ENCODE results near the gene PRKN. TPM values are rescaled to one million over a fixed set of nuclear protein-coding genes. Genes with fewer than 3 reads are reported as not detected.

Gene PRKN
- total and polyA plus RNA-seq, 10 donors = 0.23 to 14.1 (median 7.0) TPM

- DNase-seq = no peak
- TF ChIP-seq, protein P1, sequence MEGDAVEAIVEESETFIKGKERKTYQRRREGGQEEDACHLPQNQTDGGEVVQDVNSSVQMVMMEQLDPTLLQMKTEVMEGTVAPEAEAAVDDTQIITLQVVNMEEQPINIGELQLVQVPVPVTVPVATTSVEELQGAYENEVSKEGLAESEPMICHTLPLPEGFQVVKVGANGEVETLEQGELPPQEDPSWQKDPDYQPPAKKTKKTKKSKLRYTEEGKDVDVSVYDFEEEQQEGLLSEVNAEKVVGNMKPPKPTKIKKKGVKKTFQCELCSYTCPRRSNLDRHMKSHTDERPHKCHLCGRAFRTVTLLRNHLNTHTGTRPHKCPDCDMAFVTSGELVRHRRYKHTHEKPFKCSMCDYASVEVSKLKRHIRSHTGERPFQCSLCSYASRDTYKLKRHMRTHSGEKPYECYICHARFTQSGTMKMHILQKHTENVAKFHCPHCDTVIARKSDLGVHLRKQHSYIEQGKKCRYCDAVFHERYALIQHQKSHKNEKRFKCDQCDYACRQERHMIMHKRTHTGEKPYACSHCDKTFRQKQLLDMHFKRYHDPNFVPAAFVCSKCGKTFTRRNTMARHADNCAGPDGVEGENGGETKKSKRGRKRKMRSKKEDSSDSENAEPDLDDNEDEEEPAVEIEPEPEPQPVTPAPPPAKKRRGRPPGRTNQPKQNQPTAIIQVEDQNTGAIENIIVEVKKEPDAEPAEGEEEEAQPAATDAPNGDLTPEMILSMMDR (IDR thresholded peaks at IDR 0.05 in 8 of 11, conservative IDR thresholded peaks at IDR 0.05 in 3 of 11) = no peak
- TF ChIP-seq POLR2A (IDR thresholded peaks at IDR 0.05) (no peak), POLR2AphosphoS5 (IDR thresholded peaks at IDR 0.05) (no peak)
- Histone ChIP-seq H3K27me3 (replicated peaks in 1 of 7) (no peaks in the 10 kb centered on the region), H3K36me3 (no peaks in the 10 kb centered on the region), H3K27ac (no peak overlapping the region), H3K4me3 (no peak overlapping the region), H3K4me1 (no peaks in the 10 kb centered on the region), H3K9me3 (no peaks in the 10 kb centered on the region)
- intact Hi-C loops (cut with DNase I; ENCODE audit: low total_unique reads) = no loop called here
- WGBS, 5 donors = 85 to 91% (median 86%) methylated on average over 1 of the region's 1 CpG
Measured at GRCh38 chr6:162770955-162771354, 43.4 kb upstream of the PRKN start.

GRCh38 chr6:162770136-162770535, 42.6 kb upstream of the PRKN start:
- no peak for DNase-seq
- no peak overlapping the region for H3K4me3 ChIP-seq
- H3K9me3 ChIP-seq = no peaks in the 10 kb centered on the region
- H3K36me3 ChIP-seq = no peaks in the 10 kb centered on the region
- H3K4me1 ChIP-seq = no peaks in the 10 kb centered on the region
- H3K27me3 ChIP-seq (replicated peaks in 1 of 7) = no peaks in the 10 kb centered on the region
- TF ChIP-seq, protein P1 (IDR thresholded peaks at IDR 0.05 in 8 of 11, conservative IDR thresholded peaks at IDR 0.05 in 3 of 11) = no peak
- TF ChIP-seq POLR2A (IDR thresholded peaks at IDR 0.05) = no peak
- no peak for TF ChIP-seq POLR2AphosphoS5 (IDR thresholded peaks at IDR 0.05)
- H3K27ac ChIP-seq = no peak overlapping the region
- intact Hi-C loops (cut with DNase I; ENCODE audit: low total_unique reads) = no loop called here

DNA sequence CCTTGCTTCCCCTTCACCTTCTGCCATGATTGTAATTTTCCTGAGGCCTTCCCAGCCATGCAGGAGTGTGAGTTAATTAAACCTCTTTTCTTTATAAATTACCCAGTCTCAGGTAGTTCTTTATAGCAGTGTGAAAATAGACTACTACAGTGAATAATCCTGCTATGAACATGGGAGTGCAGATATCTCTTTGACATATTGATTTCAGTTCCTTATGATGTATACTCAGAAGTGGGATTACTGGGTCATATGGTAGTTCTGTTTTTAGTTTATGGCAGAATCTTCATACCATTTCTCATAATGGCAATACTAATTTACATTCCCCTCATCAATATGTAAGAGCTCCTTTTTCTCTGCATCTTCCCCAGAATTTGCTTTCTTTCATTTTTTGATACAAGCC, 26.2 kb upstream of the PRKN start:
- Histone ChIP-seq H3K9me3 (peaks cover 0 to 6% (median 0%) of the 10 kb centered on the region in 8 donors), H3K4me1 (no peaks in the 10 kb centered on the region), H3K27ac (no peak overlapping the region), H3K27me3 (replicated peaks in 1 of 7) (no peaks in the 10 kb centered on the region), H3K4me3 (no peak overlapping the region), H3K36me3 (no peaks in the 10 kb centered on the region)
- no peak for DNase-seq
- no peak for TF ChIP-seq POLR2A (IDR thresholded peaks at IDR 0.05)
- intact Hi-C loops (cut with DNase I; ENCODE audit: low total_unique reads) = no loop called here

DNA sequence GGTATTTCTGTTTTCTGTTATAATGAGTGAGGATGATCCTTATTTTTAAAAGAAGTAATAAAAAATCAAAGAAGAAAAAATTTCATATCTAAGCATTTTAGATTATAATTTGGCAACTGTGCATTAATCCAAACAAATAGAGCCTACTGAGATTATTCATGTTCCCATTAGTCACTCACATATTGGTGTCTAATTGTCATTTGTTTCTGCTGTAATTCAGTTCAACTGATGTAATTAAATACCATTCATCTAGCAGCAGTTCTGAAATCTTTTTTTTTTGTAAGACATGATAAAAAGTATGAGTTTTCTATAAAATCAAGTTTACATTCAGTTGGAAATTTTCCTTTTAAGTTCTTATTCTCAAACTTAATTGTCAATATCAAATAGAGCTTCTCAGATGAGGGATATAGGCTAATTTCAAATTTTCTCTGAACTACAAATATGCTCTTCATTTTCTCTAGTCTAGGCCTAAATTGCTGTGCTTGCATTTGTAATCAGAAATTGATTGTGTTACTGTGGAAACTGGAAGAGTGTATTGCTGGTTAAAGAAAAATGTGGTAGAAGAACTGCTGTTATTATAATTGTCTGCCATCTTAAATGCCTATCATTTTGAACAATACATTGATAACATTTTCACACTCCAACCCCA, 23.8 kb upstream of the PRKN start:
- intact Hi-C loops (cut with DNase I; ENCODE audit: low total_unique reads) = no loop called here
- Histone ChIP-seq H3K9me3 (no peaks in the 10 kb centered on the region), H3K4me3 (no peak overlapping the region), H3K36me3 (no peaks in the 10 kb centered on the region), H3K4me1 (no peaks in the 10 kb centered on the region), H3K27ac (no peak overlapping the region), H3K27me3 (replicated peaks in 1 of 7) (no peaks in the 10 kb centered on the region)
- TF ChIP-seq, protein P1 (IDR thresholded peaks at IDR 0.05 in 8 of 11, conservative IDR thresholded peaks at IDR 0.05 in 3 of 11) = no peak
- no peak for DNase-seq

DNA sequence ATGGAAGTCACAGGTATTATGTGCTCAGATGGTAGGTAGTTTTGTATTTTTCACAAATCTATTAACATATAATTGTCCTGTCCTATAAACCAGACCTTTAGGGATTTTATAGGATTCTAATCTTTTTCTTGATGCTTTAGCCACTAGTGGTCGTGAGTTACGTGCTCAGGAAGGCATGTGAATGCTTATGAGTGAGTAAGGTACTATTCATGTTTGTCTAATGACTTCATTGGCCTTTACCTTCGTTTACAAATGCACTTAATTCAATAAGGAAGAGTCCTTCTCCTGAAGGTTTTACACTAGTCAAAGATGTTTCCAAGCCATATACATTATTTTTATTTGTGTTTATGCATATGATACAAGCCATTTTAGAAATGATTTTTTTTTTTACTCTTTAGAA, 23.2 kb upstream of the PRKN start:
- intact Hi-C loops (cut with DNase I; ENCODE audit: low total_unique reads) = no loop called here
- Histone ChIP-seq H3K27ac (no peak overlapping the region), H3K9me3 (no peaks in the 10 kb centered on the region), H3K4me3 (no peak overlapping the region), H3K27me3 (replicated peaks in 1 of 7) (no peaks in the 10 kb centered on the region), H3K4me1 (no peaks in the 10 kb centered on the region), H3K36me3 (no peaks in the 10 kb centered on the region)
- WGBS, 5 donors = 50 to 73% (median 67%) methylated on average over 3 of the region's 3 CpGs
- no peak for TF ChIP-seq POLR2A (IDR thresholded peaks at IDR 0.05)
- TF ChIP-seq, protein P1 (IDR thresholded peaks at IDR 0.05 in 8 of 11, conservative IDR thresholded peaks at IDR 0.05 in 3 of 11) = no peak
- TF ChIP-seq POLR2AphosphoS5 (IDR thresholded peaks at IDR 0.05) = no peak
- DNase-seq = no peak
